Measurements from ENCODE around the gene MCCC1. TPM values are rescaled to one million over a fixed set of nuclear protein-coding genes. Genes with fewer than 3 reads are reported as not detected.

Gene MCCC1
- total and polyA plus RNA-seq, 10 of the 15 experiments (the other 5 are each of a cell fraction or from before 2014, with no cell fraction given): 35.0 to 71.7 (median 47.0) TPM

GRCh38 chr3:183013074-183013473 lies 86.2 kb downstream of the MCCC1 start:
- Histone ChIP-seq H3K4me3 (no peak overlapping the region), H2AFZ (ENCODE audit: control insufficient read depth, low read depth, low read length) (no peak overlapping the region), H3K79me2 (ENCODE audit: control insufficient read depth, insufficient read depth, low read length) (no peaks in the 10 kb centered on the region), H3K27ac (ENCODE audit: control insufficient read depth, insufficient read depth) (no peak overlapping the region), H3K9ac (ENCODE audit: control insufficient read depth, insufficient read depth, low read length) (no peak overlapping the region), H4K20me1 (ENCODE audit: control insufficient read depth, insufficient read depth) (no peaks in the 10 kb centered on the region), H3K27me3 (replicated peaks in 1 of 2; ENCODE audit: control insufficient read depth in 2 of 2, insufficient read depth in 2 of 2, low read length in 1 of 2) (no peaks in the 10 kb centered on the region), H3K9me3 (replicated peaks; ENCODE audit: control insufficient read depth, insufficient read depth, low read length) (no peaks in the 10 kb centered on the region), H3K36me3 (ENCODE audit: control insufficient read depth in 2 of 2, insufficient read depth in 2 of 2, low read length in 1 of 2) (peaks cover 0 to 6% of the 10 kb centered on the region in 2 experiments), H3K4me1 (ENCODE audit: control insufficient read depth, insufficient read depth, low read length) (no peaks in the 10 kb centered on the region), H3K4me2 (ENCODE audit: control insufficient read depth, insufficient read depth) (no peak overlapping the region)
- DNase-seq (ENCODE audit: low read depth, low spot score): no peak
- in situ Hi-C loops (cut with MboI): no loop called here
- FAIRE-seq: no peak
- ChIA-PET SMC1A (ENCODE audit: uncharacterized antibody, unreplicated experiment) (no interaction called here), POLR2A (interaction anchor here (0.7 kb wide), 1 partner anchor 119 kb away, joined by 4 read pairs; no protein-coding TSS in a partner anchor), CTCF (no interaction called here), RAD21 (ENCODE audit: unreplicated experiment) (no interaction called here)
- WGBS (ENCODE audit: insufficient coverage, insufficient replicate concordance, low lambda C conversion rate, missing lambda C conversion rate): 100% methylated on average over 5 of the region's 5 CpGs
- intact Hi-C loops (cut with micrococcal nuclease; ENCODE audit: unreplicated experiment): no loop called here
- BruUV-seq (replicated peaks): no TSS peak
- ATAC-seq: no peak
- TF ChIP-seq, protein P1, sequence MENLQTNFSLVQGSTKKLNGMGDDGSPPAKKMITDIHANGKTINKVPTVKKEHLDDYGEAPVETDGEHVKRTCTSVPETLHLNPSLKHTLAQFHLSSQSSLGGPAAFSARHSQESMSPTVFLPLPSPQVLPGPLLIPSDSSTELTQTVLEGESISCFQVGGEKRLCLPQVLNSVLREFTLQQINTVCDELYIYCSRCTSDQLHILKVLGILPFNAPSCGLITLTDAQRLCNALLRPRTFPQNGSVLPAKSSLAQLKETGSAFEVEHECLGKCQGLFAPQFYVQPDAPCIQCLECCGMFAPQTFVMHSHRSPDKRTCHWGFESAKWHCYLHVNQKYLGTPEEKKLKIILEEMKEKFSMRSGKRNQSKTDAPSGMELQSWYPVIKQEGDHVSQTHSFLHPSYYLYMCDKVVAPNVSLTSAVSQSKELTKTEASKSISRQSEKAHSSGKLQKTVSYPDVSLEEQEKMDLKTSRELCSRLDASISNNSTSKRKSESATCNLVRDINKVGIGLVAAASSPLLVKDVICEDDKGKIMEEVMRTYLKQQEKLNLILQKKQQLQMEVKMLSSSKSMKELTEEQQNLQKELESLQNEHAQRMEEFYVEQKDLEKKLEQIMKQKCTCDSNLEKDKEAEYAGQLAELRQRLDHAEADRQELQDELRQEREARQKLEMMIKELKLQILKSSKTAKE (IDR thresholded peaks at IDR 0.05; ENCODE audit: low read depth, poor library complexity, severe bottlenecking): no peak
- TF ChIP-seq, protein P2, sequence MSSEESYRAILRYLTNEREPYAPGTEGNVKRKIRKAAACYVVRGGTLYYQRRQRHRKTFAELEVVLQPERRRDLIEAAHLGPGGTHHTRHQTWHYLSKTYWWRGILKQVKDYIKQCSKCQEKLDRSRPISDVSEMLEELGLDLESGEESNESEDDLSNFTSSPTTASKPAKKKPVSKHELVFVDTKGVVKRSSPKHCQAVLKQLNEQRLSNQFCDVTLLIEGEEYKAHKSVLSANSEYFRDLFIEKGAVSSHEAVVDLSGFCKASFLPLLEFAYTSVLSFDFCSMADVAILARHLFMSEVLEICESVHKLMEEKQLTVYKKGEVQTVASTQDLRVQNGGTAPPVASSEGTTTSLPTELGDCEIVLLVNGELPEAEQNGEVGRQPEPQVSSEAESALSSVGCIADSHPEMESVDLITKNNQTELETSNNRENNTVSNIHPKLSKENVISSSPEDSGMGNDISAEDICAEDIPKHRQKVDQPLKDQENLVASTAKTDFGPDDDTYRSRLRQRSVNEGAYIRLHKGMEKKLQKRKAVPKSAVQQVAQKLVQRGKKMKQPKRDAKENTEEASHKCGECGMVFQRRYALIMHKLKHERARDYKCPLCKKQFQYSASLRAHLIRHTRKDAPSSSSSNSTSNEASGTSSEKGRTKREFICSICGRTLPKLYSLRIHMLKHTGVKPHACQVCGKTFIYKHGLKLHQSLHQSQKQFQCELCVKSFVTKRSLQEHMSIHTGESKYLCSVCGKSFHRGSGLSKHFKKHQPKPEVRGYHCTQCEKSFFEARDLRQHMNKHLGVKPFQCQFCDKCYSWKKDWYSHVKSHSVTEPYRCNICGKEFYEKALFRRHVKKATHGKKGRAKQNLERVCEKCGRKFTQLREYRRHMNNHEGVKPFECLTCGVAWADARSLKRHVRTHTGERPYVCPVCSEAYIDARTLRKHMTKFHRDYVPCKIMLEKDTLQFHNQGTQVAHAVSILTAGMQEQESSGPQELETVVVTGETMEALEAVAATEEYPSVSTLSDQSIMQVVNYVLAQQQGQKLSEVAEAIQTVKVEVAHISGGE (CRISPR knock-in tag; IDR thresholded peaks at IDR 0.05): no peak
- TF ChIP-seq CHD2 (IDR thresholded peaks at IDR 0.05; ENCODE audit: borderline replicate concordance, low read depth, low read length) (no peak), TBL1XR1 (IDR thresholded peaks at IDR 0.05; ENCODE audit: low read depth, low read length) (no peak), PAX5 (IDR thresholded peaks at IDR 0.05; ENCODE audit: borderline replicate concordance, low read depth, low read length) (no peak), STAT1 (conservative IDR thresholded peaks at IDR 0.05) (no peak), CTCF (IDR thresholded peaks at IDR 0.05 in 2 of 3, conservative IDR thresholded peaks at IDR 0.05 in 1 of 3; ENCODE audit: control insufficient read depth in 2 of 3, extremely low read depth in 1 of 3, insufficient read depth in 1 of 3, low read depth in 3 of 3, low read length in 3 of 3) (no peak), SMAD1 (IDR thresholded peaks at IDR 0.05; ENCODE audit: low read depth, partially characterized antibody) (no peak), RUNX3 (IDR thresholded peaks at IDR 0.05; ENCODE audit: low read length) (no peak), NR2C1 (IDR thresholded peaks at IDR 0.05) (no peak), MXI1 (IDR thresholded peaks at IDR 0.05; ENCODE audit: low read depth, low read length) (no peak), PML (IDR thresholded peaks at IDR 0.05; ENCODE audit: low read length) (no peak), USF2 (IDR thresholded peaks at IDR 0.05; ENCODE audit: borderline replicate concordance, low read depth, low read length) (no peak), MYB (IDR thresholded peaks at IDR 0.05; ENCODE audit: borderline replicate concordance, low read depth, low read length) (no peak), TAF1 (IDR thresholded peaks at IDR 0.05; ENCODE audit: borderline replicate concordance, low read depth, low read length) (no peak), KLF5 (IDR thresholded peaks at IDR 0.05; ENCODE audit: partially characterized antibody) (no peak), NBN (IDR thresholded peaks at IDR 0.05) (no peak), TCF3 (IDR thresholded peaks at IDR 0.05; ENCODE audit: borderline replicate concordance, insufficient read depth, low read depth, low read length) (no peak)

Measured in GM12878 (cell line).